ENCODE measurements around the gene HS3ST1.

- TF ChIP-seq CTCF (IDR thresholded peaks at IDR 0.05) = no peak
- no peak for TF ChIP-seq POLR2AphosphoS5 (IDR thresholded peaks at IDR 0.05)
- no peak for TF ChIP-seq POLR2A (IDR thresholded peaks at IDR 0.05)
These were observed 16.5 kb downstream of the HS3ST1 start for GRCh38 chr4:11412211-11412610.

Measured in prostate gland (tissue), 2 donors.